HepG2 (cell line): ENCODE measurements around the gene SGCE. TPM values are rescaled to one million over a fixed set of nuclear protein-coding genes. Genes with fewer than 3 reads are reported as not detected.

Experiments
- CBFB ChIP-seq: sonication (generic); formaldehyde crosslinking; IDR thresholded peaks from 2 replicates; pipeline ENCODE4 v1.4.0; 2020; ENCODE audit warnings: missing genetic modification reagents
- CENPX ChIP-seq: sonication (generic); formaldehyde crosslinking; IDR thresholded peaks from 2 replicates; pipeline ENCODE4 v1.9.0; 2021; ENCODE audit warnings: mild to moderate bottlenecking, missing genetic modification reagents, moderate library complexity
- ELF1 ChIP-seq: sonication (generic); formaldehyde crosslinking; IDR thresholded peaks from 2 replicates; pipeline ENCODE4 v1.4.0; 2020; ENCODE audit warnings: missing genetic modification reagents
- FOSL2 ChIP-seq: sonication (generic); formaldehyde crosslinking; IDR thresholded peaks from 2 replicates; pipeline ENCODE4 v1.4.0; 2020; ENCODE audit warnings: missing genetic modification reagents
- IRF2 ChIP-seq: IDR thresholded peaks from 2 replicates; pipeline ENCODE4 v1.6.1; 2018; ENCODE audit warnings: missing genetic modification reagents, missing compliant biosample characterization
- IRX3 ChIP-seq: sonication (generic); formaldehyde crosslinking; IDR thresholded peaks from 2 replicates; pipeline ENCODE4 v1.8.1; 2023; ENCODE audit warnings: mild to moderate bottlenecking, low read depth, missing genetic modification reagents, borderline replicate concordance
- ISL2 ChIP-seq: sonication (generic); formaldehyde crosslinking; IDR thresholded peaks from 2 replicates; pipeline ENCODE4 v1.5.0; 2020; ENCODE audit warnings: missing genetic modification reagents
- KLF6 ChIP-seq: IDR thresholded peaks from 2 replicates; pipeline ENCODE4 v1.8.0; 2016; ENCODE audit warnings: missing biosample characterization, missing genetic modification reagents
- MED1 ChIP-seq: sonication (generic); formaldehyde crosslinking; IDR thresholded peaks from 2 replicates; pipeline ENCODE4 v1.4.0; 2020; ENCODE audit warnings: missing genetic modification reagents
- MTF2 ChIP-seq: sonication (generic); formaldehyde crosslinking; IDR thresholded peaks from 2 replicates; pipeline ENCODE4 v1.5.0; 2020; ENCODE audit warnings: missing genetic modification reagents, borderline replicate concordance
- NBN ChIP-seq: fragments of 450-650 bp; conservative IDR thresholded peaks from 2 replicates; pipeline ENCODE4 v1.6.1; 2017
- NFYB ChIP-seq: sonication (generic); formaldehyde crosslinking; IDR thresholded peaks from 2 replicates; pipeline ENCODE4 v1.4.0; 2020; ENCODE audit warnings: missing genetic modification reagents
- RAD21 ChIP-seq: fragments of 450-650 bp; formaldehyde crosslinking; IDR thresholded peaks from 2 replicates; pipeline ENCODE4 v1.5.0; 2020; ENCODE audit warnings: mild to moderate bottlenecking
- TBX2 ChIP-seq: sonication (generic); formaldehyde crosslinking; IDR thresholded peaks from 2 replicates; pipeline ENCODE4 v1.5.0; 2020; ENCODE audit warnings: missing genetic modification reagents, mild to moderate bottlenecking, borderline replicate concordance
- TEF ChIP-seq: sonication (generic); formaldehyde crosslinking; IDR thresholded peaks from 2 replicates; pipeline ENCODE4 v1.5.0; 2020; ENCODE audit warnings: missing genetic modification reagents
- TRIM22 ChIP-seq: fragments of 450-650 bp; IDR thresholded peaks from 2 replicates; pipeline ENCODE4 v1.6.1; 2017
- ZEB1 ChIP-seq: IDR thresholded peaks from 2 replicates; pipeline ENCODE4 v1.6.1; 2012; ENCODE audit warnings: mild to moderate bottlenecking, low read depth, inconsistent platforms; ENCODE audit not compliant: insufficient replicate concordance
- ZMYM2 ChIP-seq: sonication (generic); formaldehyde crosslinking; IDR thresholded peaks from 2 replicates; pipeline ENCODE4 v1.8.0; 2022; ENCODE audit warnings: mild to moderate bottlenecking, missing genetic modification reagents
- ZMYM3 ChIP-seq: sonication (generic); formaldehyde crosslinking; IDR thresholded peaks from 2 replicates; pipeline ENCODE4 v1.5.1; 2020; ENCODE audit warnings: mild to moderate bottlenecking, missing genetic modification reagents
- ZNF143 ChIP-seq: sonication (generic); formaldehyde crosslinking; IDR thresholded peaks from 2 replicates; pipeline ENCODE4 v1.4.0; 2020; ENCODE audit warnings: missing genetic modification reagents
- ZNF205 ChIP-seq: IDR thresholded peaks from 2 replicates; pipeline ENCODE4 v1.6.1; 2018; ENCODE audit warnings: missing biosample characterization, missing genetic modification reagents
- ZNF530 ChIP-seq: sonication (generic); formaldehyde crosslinking; IDR thresholded peaks from 2 replicates; pipeline ENCODE4 v1.5.0; 2020; ENCODE audit warnings: low read depth, mild to moderate bottlenecking, missing genetic modification reagents
- ZNF619 ChIP-seq: sonication (generic); formaldehyde crosslinking; IDR thresholded peaks from 2 replicates; pipeline ENCODE4 v1.4.0; 2020; ENCODE audit warnings: mild to moderate bottlenecking, missing genetic modification reagents
- ZNF710 ChIP-seq: sonication (generic); formaldehyde crosslinking; IDR thresholded peaks from 2 replicates; pipeline ENCODE4 v1.5.0; 2020; ENCODE audit warnings: mild to moderate bottlenecking, missing genetic modification reagents, borderline replicate concordance
- polyA plus RNA-seq, 8 experiments: library from polyadenylated mRNA; depleted of rRNA in 3 of 8; stranded (reverse) in 7 of 8; unstranded in 1 of 8; fragments of >200 nt; fragmentation: Illumina TruSeq in 4 of 8; extraction: Trizol in 4 of 8; gene quantifications; 2 replicates each; pipeline versions ENCODE4 v1.2.1 to v1.2.3, GENCODE V29; 2011 to 2016; ENCODE audit warnings: low read depth in 4 of 8, missing spikeins in 1 of 8, mixed read lengths in 1 of 8; ENCODE audit not compliant: insufficient read depth in 1 of 8
- total RNA-seq, 5 experiments: library from RNA; depleted of rRNA; stranded (reverse); fragments of >200 nt; fragmentation: Illumina TruSeq; extraction: Trizol; gene quantifications; 2 replicates each; pipeline ENCODE4 v1.2.3, GENCODE V29; 2016; ENCODE audit warnings: low read depth in 1 of 5
- TF ChIP-seq, protein P1 (sequence below): sonication (generic); formaldehyde crosslinking; IDR thresholded peaks from 2 replicates; pipeline ENCODE4 v1.4.0; 2020; ENCODE audit warnings: missing genetic modification reagents
- TF ChIP-seq, protein P2 (sequence below): sonication (generic); formaldehyde crosslinking; IDR thresholded peaks from 2 replicates; pipeline ENCODE4 v1.4.0; 2020; ENCODE audit warnings: missing genetic modification reagents

SGCE gene
- total and polyA plus RNA-seq, 2 of the 13 experiments (the other 11 are each of a cell fraction or from before 2014, with no cell fraction given): 52.3 to 71.1 TPM

GRCh38 chr7:94623820-94624219, 32.1 kb downstream of the SGCE start (continued):
- TF ChIP-seq KLF6: no peak
- TF ChIP-seq ISL2 (CRISPR knock-in tag): peak; percentile 99
- TF ChIP-seq CBFB (CRISPR knock-in tag): no peak
- no peak for TF ChIP-seq ZMYM3 (CRISPR knock-in tag)
- TF ChIP-seq TEF (CRISPR knock-in tag): no peak
- TF ChIP-seq IRX3 (CRISPR knock-in tag): no peak
- no peak for TF ChIP-seq ZMYM2 (CRISPR knock-in tag)
- TF ChIP-seq ZNF619 (CRISPR knock-in tag): no peak
- TF ChIP-seq MTF2: no peak
- TF ChIP-seq ZNF710 (CRISPR knock-in tag): no peak
- TF ChIP-seq RAD21 (CRISPR knock-in tag): no peak
- TF ChIP-seq, protein P1, sequence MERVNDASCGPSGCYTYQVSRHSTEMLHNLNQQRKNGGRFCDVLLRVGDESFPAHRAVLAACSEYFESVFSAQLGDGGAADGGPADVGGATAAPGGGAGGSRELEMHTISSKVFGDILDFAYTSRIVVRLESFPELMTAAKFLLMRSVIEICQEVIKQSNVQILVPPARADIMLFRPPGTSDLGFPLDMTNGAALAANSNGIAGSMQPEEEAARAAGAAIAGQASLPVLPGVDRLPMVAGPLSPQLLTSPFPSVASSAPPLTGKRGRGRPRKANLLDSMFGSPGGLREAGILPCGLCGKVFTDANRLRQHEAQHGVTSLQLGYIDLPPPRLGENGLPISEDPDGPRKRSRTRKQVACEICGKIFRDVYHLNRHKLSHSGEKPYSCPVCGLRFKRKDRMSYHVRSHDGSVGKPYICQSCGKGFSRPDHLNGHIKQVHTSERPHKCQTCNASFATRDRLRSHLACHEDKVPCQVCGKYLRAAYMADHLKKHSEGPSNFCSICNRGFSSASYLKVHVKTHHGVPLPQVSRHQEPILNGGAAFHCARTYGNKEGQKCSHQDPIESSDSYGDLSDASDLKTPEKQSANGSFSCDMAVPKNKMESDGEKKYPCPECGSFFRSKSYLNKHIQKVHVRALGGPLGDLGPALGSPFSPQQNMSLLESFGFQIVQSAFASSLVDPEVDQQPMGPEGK: 0 out of 2 replicates have a peak, but pooled peaks have one; percentile 19
- no peak for TF ChIP-seq ZNF530 (CRISPR knock-in tag)
- TF ChIP-seq NFYB (CRISPR knock-in tag): peak; percentile 26; the same call in 1 of the 2 replicates
- TF ChIP-seq IRF2 (CRISPR knock-in tag): peak; percentile 77
- no peak for TF ChIP-seq NBN
- no peak for TF ChIP-seq TRIM22
- no peak for TF ChIP-seq ZNF143
- TF ChIP-seq FOSL2 (CRISPR knock-in tag): peak; percentile 47; the same call in 1 of the 2 replicates
- peak; percentile 53; the same call in 1 of the 2 replicates for TF ChIP-seq TBX2 (CRISPR knock-in tag)
- TF ChIP-seq CENPX (CRISPR knock-in tag): no peak
- peak; percentile 97 for TF ChIP-seq MED1 (CRISPR knock-in tag)
- peak; percentile 64; the same call in 1 of the 2 replicates for TF ChIP-seq ZNF205 (CRISPR knock-in tag)
- TF ChIP-seq ZEB1: no peak
- TF ChIP-seq ELF1 (CRISPR knock-in tag): 0 out of 2 replicates have a peak, but pooled peaks have one; percentile 19
- TF ChIP-seq, protein P2, sequence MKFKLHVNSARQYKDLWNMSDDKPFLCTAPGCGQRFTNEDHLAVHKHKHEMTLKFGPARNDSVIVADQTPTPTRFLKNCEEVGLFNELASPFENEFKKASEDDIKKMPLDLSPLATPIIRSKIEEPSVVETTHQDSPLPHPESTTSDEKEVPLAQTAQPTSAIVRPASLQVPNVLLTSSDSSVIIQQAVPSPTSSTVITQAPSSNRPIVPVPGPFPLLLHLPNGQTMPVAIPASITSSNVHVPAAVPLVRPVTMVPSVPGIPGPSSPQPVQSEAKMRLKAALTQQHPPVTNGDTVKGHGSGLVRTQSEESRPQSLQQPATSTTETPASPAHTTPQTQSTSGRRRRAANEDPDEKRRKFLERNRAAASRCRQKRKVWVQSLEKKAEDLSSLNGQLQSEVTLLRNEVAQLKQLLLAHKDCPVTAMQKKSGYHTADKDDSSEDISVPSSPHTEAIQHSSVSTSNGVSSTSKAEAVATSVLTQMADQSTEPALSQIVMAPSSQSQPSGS: peak; percentile 60
